Suppressor macrophage treated with lipopolysaccharide for 1 hour (primary cell): ENCODE results near the gene INKA1.
"Not testable (repeated sequence)": the region's sequence is repeated elsewhere in the genome, so short reads cannot be mapped to it uniquely, and the experiment has no call there.

ENCODE experiments used
- DNase-seq, 3 donors: peaks; one replicate each; pipeline ENCODE4 v3.0.0-alpha.2; 2020 to 2022

The INKA1 gene

GRCh38 chr3:49813497-49814174 is 10.6 kb downstream of the INKA1 start, which contains the start of gene UBA7:
UBA7 (minus strand) TSS chr3:49813953; CDS start chr3:49813787, 166 bp downstream.
- DNase-seq, result peak; percentile 77 to 88 (median 85)

GRCh38 chr3:49823131-49823530 is 20.1 kb downstream of the INKA1 start:
- not testable (repeated sequence) for DNase-seq

GRCh38 chr3:49826016-49826415 is 23.0 kb downstream of the INKA1 start:
- DNase-seq, result no peak

- no peak for DNase-seq
Measured at GRCh38 chr3:49831341-49831740, 28.3 kb downstream of the INKA1 start.

- DNase-seq, result peak; percentile 86 to 91 (median 91)
Measured at GRCh38 chr3:49839193-49839809, 36.2 kb downstream of the INKA1 start.

- no peak for DNase-seq
Measured at GRCh38 chr3:49840388-49840787, 37.3 kb downstream of the INKA1 start.

- DNase-seq, result peak in 1 of 3 donors; percentile 10
Measured at GRCh38 chr3:49841126-49841696, 38.1 kb downstream of the INKA1 start.

GRCh38 chr3:49841806-49842205 is 38.7 kb downstream of the INKA1 start:
- DNase-seq, result no peak

GRCh38 chr3:49842843-49843517 is 39.9 kb downstream of the INKA1 start:
- no peak for DNase-seq

- no peak for DNase-seq
Measured at GRCh38 chr3:49844464-49845183, 41.6 kb downstream of the INKA1 start.

- no peak for DNase-seq
Measured at GRCh38 chr3:49845694-49846093, 42.6 kb downstream of the INKA1 start.
